Mucosa of gallbladder (tissue), 1 donor: Measurements from ENCODE around the gene DNAJC5. TPM values are rescaled to one million over a fixed set of nuclear protein-coding genes. Genes with fewer than 3 reads are reported as not detected.

Experiments used
- DNase-seq: peaks from one replicate; pipeline ENCODE4 v3.0.0-alpha.2; 2020; ENCODE audit warnings: low spot score
- total RNA-seq: library from RNA; stranded (reverse); gene quantifications from one replicate; pipeline ENCODE4 v1.2.1, GENCODE V29; 2021
- donor health status: DM: no; HTN: no; CAD: no.

Gene DNAJC5
- total RNA-seq, 1 donor from 2014 or later: 53.0 TPM

DNA sequence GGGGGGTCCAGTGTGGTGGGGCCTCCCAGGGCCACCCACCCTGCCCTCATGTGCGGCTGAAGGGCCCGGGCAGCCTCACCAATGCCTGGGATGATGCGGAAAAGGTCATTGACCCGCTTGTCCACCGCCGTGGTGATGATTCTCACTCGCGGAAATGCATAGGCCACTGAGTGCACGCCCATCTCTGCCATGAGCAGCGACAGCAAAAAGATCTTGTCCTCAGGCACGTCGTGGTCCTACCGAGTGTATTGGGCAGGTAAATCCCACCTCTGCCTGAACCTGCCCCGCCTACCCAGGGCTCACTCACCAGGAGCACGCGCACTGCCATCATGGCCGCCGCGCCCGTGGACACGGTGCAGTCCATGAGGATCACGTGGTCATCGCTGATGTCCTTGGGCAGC lies 45.1 kb downstream of the DNAJC5 start:
- DNase-seq: no peak

DNA sequence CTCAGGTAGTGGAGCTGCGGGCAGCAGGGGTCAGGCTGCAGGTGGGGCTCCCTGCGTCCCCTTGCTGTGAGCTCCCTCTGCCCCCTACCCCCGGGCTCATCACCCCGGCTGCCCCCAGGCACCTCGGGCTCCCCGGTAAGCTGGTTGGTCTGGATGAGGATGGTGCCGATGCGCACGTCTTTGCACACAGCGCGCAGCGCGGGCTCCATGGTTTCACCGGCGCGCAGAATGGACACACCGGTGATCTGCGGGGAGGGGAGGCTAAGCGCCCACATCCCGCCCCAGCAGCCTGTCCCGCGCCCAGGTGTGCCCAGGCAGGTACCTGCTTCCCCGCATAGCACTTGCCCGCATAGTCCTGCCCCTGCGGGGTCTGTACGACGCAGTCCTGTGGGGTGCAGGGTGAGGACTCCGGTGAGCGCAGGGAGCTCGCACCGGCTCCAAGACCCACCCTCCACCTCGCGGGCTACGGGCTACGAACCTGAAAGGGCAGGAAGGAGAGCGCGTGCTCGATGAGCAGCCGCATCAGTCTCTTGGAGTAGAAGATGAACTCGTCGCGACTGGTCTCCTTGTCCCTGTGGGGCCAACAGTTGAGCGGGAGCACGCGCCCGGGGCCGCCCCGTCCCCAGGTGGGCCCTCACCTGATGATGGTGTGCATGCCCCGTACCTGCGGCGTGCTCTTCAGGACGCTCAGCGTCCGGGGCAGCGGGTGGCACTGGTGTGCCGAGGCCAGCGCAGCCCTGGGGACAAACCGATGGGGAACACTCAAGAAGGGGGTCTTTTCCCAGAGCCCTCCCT lies 45.7 kb downstream of the DNAJC5 start:
- no peak for DNase-seq

DNA sequence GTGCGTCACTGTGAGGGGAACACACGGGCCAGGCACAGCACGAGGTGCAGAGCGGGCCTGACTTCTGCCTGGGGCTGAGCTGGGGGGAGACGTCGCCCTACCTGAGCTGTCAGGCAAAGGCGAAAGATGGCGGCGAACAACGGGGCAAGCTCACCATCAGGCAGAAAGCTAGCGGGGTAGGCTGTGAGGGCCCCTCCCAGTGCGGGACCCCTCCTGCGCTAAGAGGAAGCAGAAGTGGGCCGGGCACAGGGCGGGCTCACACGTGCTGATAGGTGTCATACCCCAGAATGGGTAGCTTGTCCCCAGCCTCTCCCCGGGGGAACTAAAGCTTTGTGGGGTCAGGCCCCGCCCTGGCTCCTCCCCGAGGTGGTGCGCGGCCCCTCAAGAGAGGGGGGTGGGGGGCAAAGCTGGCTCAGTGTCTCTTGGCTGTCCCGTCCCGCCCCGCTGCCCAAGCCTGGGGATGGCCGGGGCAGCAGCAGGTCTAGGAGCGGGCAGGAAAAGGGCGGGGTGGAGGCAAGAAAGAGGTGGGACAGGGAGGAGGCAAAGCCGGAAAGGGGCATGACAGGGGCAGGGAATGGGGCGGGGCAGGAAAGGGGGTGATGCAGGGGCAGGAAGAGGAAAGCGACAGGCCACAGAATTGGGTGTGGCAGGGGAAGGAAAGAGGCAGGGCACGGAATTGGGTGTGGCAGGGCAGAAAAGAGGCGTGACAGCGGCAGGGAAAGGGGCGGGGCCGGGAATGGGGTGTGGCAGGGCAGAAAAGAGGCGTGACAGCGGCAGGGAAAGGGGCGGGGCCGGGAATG lies 46.6 kb downstream of the DNAJC5 start:
- DNase-seq: no peak

DNA sequence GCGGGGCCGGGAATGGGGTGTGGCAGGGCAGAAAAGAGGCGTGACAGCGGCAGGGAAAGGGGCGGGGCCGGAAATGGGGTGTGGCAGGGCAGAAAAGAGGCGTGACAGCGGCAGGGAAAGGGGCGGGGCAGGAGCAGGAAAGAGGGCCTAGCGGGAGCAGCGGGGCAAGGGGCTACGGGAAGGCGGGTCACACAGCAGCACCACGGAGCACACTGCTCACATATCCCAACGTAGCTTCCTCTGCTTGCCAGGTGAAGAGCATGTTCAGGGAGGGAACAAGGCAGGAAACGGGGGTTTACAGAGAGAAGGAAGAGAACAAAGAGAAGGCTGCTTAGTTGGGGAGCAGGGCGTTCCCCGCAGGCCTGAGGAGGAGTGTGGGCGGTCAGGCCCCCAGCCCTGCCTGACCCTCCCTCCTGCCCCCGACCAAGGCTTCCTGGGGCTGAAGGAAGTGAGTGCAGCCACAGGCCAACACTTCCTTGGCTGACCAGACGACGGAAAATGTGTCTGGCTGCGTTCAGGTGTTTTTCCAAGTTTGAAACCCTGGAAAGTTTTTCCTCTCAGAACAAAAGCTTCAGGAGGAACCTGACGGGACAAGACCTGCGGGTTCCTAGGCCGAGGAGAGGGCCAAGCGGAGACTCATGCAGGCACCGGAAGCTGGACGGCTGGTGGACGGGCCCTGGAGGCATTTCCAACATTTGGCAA lies 47.5 kb downstream of the DNAJC5 start:
- no peak for DNase-seq

DNA sequence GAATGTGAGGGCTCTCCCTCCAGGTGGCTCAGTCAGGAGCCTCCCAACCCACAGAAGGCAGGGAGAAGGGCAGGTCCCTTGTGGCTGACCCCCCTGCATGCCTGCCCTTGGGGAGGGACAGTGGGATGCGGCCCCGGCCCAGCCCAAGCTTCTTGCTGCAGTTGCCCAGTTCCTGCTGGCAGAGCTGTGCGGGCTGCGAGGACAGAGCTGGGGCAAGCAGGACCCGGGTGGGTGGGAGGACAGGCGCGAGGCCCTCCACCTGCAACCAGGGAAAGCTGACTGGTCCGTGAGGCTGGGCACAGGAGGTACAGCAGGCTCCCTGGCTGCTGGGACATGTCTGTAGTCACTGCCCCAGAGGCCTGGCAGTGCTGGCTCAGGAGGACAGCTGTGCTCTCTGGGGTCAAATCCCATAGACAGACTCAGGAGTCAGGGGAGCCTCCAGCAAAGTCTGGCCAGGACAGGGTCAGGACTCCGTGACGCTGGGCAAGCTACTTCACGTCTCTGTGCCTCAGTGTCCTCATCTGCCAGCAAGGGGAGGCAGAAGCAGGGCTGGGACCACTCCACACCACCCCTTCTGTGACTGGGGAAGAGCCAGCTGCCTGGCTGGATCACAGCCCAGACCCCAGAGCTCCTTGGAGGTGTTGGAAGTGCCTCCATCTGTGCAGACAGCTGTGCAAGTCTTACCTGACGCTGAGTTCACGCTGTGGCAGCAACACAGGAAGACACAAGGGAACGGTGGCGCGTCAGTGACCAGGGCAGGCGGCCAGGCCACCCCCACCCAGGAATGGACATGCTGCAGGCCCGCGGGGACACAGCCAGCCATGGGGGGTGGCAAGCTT lies 48.3 kb downstream of the DNAJC5 start:
- no peak for DNase-seq

DNA sequence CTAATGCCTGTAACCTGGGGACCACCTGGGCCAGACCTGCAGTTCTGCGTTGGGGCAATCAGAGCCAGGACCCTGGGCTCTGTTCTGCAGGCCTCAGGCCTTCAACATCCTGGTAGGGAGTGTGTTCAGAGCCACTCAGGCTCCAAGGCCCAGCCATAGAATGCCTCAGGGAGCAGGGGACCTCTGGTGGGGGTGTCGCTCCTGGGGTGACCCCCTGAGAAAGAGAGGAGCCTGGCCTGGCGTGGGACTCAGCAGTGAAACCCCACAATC lies 48.8 kb downstream of the DNAJC5 start:
- no peak for DNase-seq

DNA sequence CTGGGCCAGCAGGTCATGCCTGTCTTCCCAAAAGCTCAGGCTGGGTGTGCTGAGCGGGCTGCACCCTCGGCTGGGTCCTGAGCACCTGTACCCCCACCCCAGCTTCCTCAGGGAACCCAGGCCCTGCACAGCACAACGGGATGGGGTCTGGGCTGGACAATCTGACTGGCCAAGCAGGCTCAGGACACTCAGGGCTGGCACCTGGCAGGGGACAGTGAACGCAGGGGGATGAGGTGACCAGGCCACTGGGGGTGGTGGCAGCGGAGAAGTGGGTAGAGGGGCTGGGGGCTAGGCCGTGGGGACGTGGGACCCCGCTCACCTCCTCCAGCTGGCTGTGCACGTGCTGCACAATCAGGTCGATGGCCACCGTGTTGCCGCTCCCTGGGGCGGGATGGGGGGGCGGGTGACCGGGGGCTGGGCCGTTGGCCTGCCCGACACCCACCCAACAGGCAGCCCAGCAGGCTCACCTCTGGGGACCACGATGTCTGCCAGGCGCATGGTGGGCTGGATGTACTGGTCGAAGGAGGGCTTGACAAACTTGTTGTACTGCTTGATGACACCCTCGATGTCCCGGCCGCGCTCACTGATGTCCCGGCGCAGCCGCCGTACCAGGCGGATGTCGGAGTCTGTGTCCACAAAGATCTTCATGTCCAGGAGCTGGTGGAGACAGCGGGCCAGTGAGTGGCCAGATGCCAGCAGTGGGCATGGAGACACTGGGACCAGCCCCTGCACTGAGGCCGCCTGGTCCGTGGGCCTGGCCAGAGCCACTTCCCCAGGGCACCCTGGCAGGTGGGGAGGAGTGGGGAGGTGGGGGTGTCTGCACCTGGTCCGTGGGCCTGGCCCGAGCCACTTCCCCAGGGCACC lies 49.4 kb downstream of the DNAJC5 start:
- DNase-seq: no peak

DNA sequence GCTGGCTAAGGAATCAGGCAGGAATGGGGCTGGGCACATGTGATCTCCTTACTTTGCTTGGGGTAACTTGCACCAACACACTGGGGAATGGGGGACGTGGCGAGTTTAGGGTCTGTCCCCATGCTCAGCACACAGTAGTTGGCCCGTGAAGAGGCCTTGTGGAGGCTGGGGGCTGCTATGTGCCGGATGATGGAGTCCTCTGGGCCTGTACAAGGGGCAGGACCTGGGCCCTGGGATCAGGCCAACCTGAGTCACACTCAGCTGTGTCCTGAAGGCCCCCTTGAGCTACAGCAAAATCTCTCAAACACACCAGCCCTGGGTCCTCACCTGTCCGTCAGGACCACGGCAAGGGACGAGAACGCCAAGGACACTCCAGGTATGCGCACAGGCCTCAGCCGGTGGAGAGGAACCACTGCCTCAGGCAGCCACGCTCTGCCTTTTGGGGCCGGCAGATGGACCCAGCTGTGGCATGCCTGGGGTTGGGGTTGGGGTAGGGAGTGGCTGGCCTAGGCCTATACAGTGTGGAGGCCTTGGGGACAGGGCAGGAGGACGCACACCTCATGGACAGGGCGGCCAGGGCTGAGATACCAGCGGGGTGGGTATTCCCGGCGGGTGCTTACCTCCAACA lies 50.2 kb downstream of the DNAJC5 start:
- DNase-seq: no peak

DNA sequence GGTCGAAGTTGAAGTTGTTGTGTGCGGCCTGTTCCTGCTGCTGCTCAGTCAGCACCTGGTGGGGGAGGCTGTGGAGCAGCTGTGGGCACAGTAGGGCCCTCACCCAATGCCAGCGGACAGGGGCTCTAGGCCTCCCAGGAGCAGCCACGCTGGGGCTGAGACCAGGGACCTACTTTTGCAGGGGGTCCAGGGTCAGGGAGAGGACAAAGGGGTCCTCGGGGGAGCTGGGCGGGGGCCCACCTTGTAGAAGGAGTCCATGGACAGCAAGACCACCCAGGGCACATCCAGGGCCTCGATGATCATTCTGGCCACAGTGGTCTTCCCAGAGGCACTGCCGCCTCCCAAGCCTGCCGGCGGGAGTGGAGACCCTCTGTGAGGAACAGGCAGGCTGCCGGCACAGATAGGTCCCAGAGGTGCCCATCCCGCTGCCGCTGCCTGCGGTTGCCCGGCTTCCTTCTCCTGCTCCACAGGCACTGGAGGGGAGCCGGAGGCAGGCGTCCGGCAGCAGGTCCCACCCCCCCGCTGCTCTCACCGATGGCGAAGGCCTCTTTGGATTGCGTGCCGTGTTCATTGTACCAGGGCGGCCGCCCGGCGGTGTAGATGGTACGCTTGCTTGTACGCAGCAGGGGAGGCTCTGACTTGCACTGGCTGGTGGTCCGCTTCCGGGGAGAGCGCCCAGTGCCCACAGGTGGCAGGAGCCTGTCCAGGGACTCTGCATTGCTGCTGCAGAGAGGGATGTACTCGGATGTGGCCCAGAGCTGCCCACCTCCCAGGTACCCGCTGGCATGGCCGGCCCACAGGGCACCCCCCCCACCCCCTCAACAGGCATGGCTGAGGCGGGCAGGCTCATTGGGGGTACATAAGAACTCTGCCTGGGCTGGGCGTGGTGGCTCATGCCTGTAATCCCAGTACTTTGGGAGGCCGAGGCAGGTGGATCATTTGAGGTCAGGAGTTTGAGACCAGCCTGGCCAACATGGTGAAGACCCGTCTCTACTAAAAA lies 51.3 kb downstream of the DNAJC5 start:
- no peak for DNase-seq

DNA sequence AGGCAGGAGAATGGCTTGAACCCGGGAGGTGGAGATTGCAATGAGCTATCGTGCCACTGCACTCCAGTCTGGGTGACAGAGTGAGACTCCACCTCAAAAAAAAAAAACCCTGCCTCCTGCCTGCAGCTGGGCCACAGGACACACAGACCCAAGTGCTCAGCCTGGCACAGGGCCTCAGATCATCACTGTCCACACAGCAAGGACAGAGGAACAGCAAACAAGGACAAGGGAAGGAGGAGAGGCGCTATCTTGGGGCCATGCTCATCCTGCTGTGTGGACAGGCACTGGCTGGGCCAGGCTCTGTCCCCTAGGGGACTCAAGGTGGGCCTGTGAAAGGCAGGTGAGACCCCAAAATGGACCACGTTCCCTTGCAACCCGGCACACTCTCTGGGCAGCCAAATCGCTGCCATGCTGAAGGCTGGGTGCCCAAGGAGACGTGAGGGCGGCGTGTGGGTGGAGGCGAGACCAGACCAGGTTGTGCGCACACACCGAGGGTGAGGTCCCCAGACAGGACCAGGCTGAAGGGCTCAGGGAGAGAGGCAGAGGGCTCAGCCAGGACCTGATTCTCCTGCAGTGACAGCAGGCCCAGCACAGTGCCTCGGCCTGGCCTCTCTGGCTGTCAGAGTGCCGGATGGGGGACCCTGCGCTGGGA lies 52.2 kb downstream of the DNAJC5 start:
- no peak for DNase-seq

DNA sequence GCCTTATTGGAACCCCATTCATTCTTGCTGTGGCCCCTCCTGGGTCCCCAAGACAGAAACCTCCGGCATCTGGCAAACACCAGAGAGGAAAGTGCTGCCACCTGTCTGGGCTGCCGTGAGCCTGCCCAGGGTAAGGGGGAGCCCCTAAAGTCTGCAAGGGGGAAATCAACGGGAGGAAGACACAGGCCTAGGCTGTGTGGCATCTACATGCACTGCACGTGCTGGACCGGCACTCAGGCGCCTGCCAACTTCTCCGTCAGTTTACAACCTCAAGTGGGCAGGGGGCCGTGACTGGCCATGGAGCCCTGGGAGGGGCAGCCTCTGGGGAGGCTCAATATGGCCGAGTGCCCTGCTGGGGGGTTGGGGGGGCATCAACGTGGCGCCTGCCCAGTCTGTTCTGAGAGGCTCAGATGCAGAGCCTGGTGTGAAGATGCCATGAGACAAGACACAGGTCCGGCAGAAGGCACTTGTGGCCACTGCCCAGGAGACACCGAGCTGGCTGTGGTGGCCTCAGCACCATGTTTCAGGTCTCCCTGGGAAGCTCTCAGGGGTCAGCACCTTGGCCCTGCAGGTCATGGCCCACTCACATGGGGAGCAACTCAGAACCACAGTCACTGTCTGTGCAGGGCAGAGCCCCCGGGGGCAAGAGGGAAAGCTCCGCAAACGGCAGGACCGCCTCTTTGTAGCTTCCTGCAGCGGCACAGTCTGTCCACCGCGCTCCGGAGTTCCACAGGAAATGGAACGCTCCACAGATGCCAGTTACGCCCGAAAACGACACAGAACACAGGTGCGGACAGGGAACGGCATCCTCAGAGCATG lies 52.9 kb downstream of the DNAJC5 start:
- DNase-seq: no peak

DNA sequence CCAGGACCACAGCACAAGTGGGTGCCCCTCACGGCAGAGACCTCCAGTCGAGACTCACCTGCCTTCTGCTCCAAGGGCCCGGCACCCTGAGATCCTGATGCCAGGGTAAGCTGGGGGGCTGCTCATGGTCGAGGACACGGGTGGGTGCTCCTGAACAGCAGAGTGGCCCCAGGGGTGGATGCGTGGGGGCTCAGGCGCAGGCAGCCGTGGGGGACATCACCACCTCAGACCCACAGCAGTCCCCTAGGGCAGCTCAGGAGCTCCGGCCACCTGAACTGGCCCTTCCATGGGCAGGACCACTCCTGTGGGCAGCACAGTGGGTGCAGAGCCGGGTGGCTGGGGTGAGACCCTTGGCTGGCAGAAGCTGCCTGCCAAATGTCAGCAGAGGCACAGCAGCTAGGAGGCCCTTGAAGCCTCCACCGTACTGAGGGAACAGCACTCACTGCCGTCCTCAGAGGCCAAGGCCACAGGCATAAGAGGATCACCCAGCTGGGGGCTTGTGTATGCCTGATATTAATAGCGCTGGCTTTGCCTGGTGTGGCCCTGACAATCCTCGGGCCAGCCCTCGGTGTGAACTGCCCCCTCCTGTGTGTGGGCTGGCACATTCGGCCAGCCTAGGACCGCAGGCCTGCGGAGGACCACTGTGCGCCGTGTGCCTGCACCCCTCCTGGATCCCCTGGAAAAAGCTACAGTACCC lies 55.9 kb downstream of the DNAJC5 start:
- DNase-seq: no peak

DNA sequence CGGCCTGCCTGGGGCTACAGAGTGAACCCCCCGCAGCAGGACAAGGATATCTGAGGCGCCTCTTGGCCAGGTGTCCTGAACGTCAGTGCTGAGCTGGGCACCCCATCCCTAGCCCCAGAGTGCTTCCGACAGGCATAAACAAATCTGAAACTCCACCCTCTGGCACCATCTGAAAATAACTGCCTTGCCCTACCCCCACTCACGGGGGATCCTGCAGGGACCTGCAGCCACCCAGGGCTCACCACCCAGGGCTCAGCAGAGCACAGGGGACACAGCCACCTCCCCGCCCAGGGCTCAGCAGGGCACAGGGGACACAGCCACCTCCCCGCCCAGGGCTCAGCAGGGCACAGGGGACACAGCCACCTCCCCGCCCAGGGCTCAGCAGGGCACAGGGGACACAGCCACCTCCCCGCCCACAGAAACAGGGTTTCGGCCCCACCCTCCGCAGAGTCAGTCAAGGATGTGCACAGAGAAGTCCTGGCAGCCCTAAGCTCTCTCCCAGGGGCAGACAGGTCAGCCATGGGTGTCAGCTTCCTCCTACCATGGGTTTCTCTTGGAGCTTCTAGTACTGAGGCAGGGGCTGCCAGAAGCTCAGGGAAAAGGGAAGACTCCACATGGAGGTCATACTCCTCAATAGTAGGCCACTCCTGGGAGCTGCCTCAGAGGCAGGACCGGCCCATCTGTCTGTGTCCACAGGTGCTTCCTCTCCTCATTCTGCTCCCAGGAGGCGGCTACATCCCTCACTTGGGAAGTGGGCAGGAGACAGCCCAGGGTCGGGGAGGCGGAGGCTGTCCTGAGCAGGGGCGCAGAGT lies 56.7 kb downstream of the DNAJC5 start:
- DNase-seq: no peak

DNA sequence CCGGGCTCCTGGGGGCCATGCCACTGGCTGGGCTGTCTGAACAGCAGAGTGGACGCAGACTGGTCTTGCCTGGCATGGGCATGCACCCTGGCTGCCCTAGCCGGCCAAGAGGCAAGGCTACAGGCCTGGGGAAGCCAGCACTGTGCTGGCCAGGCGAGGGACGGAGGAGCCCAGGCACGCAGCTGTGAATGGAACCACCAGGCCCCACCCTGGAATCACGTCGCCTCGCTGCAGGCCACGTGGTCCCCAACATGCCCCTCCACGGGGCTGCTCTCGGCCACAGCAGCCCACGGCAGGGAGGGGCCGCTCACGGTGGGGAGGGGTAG lies 57.2 kb downstream of the DNAJC5 start:
- no peak for DNase-seq

DNA sequence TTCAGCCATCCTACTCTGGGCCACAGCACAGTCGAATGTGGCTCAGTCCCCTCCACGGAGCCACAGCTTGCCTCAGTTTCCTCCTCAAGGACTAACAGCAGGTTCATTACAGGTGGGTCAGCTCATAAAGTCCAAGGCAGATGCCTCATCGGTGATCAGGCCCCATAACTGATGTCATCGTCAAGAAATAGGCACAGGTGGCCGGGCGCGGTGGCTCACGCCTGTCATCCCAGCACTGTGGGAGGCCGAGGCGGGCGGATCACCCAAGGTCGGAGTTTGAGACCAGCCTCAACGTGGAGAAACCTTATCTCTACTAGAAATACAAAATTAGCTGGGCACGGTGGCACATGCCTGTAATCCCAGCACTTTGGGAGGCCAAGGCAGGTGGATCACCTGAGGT lies 57.8 kb downstream of the DNAJC5 start:
- no peak for DNase-seq

DNA sequence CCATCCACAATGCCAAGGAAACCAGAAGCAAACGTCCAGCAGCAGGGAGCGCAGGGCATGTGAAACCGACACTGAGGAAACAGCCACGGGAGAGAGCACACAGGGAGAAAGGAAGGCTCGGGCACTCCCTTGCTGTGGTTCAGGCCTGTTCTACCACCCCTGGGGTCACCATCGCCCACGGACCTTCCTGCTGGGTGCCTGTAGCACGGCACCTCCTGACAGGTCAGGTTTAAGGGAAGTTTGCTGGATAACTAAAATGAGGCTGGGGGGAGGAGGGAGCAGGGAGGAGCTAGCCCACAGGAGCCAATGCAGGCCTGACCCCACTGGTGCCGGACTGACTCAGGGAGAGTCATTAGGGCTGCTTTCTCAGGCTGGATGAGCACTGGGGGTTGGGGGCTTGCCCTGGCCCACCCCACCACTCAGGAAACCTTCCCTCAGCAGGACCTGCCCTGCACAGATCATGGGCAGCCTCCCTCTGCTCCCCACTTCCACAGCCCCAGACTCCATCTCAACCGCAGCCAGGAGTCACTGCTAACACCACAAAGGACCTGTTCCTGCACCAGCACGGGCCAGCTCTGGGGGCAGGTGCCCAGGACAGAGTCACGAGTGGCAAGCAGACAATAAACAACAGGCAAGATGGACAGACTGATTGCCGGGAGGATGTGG lies 59.0 kb downstream of the DNAJC5 start:
- no peak for DNase-seq
